ENCODE results near the gene TCF12.

Gene TCF12

DNA sequence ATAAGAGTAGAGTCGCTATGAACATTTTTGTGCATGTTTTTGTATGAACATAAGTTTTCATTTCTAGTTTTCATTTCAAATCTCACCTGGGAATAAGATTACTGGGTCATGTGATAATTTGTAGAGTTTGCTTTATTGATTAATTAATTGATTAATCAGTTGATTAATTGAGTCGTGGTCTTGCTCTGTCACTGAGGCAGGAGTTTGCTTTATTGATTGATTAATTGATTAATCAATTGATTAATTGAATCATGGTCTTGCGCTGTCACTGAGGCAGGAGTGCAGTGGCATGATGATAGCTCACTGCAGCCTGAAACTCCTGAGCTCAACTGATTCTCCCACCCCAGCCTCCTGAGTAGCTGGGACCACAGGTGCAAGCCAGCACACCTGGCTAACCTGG, 111.6 kb downstream of the TCF12 start:
- in situ Hi-C loops (cut with MboI; ENCODE audit: low pct_unique_long_range_greater_than_20kb, low sequenced_read_pairs): no loop called here
- no peak for DNase-seq

DNA sequence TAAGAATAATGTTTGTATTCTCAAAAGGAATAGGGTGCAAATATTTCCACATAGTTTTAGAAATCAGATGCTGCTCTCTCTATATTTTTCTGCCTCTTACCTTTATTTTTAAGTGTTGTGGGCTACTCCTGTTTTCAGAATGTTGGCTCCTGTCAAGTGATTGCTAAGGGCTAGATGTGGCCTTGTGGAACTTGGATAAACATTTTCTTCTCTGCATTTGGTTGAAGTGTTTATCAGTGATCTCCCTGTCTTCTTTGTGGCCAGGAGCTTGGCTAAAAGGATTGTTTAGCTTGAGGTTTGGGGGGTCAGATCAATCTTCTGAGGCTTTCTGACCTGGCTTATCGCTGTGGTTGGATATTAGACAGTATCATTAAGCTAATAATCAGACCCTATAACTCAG, 112.6 kb downstream of the TCF12 start:
- DNase-seq: no peak
- in situ Hi-C loops (cut with MboI; ENCODE audit: low pct_unique_long_range_greater_than_20kb, low sequenced_read_pairs): no loop called here

DNA sequence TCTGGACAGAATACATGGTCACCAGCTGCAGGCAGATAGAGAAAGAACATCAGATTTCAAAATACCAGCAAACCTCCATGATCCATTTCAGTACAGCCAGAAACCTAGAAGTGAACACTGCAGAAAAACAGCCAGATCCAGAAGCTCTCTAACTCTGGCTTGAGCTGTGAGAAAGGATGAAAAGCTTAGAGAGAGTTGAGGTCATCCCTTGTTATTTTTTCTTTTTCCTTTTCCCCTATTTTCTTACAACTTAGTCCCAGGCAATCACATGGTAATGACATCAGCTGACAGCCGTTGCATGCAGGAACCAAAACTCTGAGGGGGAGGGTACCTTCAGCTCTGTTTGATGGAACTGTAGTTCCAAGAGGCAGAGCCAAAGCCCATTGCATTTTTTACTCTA, 113.2 kb downstream of the TCF12 start:
- peak; percentile 37 for DNase-seq

DNA sequence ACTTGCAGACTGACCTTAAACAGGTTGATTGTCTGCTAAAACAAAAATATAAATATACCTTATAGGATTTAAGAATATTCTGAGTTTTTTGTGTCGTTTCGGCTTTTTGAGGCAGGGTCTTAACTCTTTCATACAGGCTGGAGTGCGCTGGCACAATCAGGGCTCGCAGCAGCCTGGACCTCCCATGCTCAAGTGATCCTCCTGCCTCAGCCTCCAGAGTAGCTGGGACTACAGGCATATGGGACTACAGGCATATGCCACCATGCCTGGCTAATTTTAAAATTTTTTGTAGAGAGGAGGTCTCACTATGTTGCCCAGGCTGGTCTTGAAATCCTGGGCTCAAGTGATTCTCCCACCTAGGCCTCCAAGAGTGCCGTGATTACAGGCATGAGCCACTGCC, 113.9 kb downstream of the TCF12 start:
- DNase-seq: no peak
- in situ Hi-C loops (cut with MboI; ENCODE audit: low pct_unique_long_range_greater_than_20kb, low sequenced_read_pairs): no loop called here

More for the DNA sequence above, 113.2 kb downstream of the TCF12 start:
- in situ Hi-C loops (cut with MboI; ENCODE audit: low pct_unique_long_range_greater_than_20kb, low sequenced_read_pairs): no loop called here

GRCh38 chr15:57033715-57034439, 115.4 kb downstream of the TCF12 start:
- in situ Hi-C loops (cut with MboI; ENCODE audit: low pct_unique_long_range_greater_than_20kb, low sequenced_read_pairs): no loop called here
- DNase-seq: no peak

DNA sequence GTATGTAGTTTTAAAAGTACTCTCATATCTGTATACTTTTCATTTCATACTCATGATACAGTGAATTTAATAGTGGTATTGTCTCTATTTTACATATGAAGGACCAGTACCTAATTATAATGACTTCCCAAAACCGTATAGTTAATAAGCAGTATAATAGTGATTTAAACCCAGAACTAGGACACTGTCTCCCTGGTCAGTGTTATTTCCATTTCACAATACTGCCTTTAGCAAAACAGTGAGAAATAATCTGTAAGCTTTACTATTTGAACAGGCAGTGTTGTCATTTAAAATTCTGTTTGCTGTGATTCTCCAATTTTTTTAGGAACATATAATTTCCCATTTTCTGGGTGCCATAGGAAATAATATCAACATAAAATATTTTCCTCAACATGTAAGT, 116.2 kb downstream of the TCF12 start:
- in situ Hi-C loops (cut with MboI; ENCODE audit: low pct_unique_long_range_greater_than_20kb, low sequenced_read_pairs): no loop called here
- no peak for DNase-seq

DNA sequence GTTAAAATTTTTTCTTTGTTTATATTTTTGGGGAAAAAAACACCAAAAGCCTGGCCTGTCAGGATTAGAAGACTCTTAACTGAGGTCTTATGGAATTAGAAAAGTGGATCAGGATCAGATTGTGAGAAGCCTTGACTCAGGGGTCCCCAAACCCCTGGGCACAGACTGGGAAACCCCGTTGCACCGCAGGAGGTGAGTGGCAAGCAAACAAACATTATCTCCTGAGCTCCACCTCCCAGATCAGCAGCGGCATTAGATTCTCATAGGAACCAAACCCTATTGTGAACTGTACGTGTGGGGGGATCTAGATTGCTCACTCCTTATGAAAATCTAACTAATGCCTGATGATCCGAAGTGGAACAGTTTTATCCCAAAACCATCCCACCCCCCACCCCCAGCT, 117.2 kb downstream of the TCF12 start:
- no peak for DNase-seq
- in situ Hi-C loops (cut with MboI; ENCODE audit: low pct_unique_long_range_greater_than_20kb, low sequenced_read_pairs): no loop called here

GRCh38 chr15:57036352-57036751, 117.9 kb downstream of the TCF12 start:
- in situ Hi-C loops (cut with MboI; ENCODE audit: low pct_unique_long_range_greater_than_20kb, low sequenced_read_pairs): no loop called here
- DNase-seq: no peak

DNA sequence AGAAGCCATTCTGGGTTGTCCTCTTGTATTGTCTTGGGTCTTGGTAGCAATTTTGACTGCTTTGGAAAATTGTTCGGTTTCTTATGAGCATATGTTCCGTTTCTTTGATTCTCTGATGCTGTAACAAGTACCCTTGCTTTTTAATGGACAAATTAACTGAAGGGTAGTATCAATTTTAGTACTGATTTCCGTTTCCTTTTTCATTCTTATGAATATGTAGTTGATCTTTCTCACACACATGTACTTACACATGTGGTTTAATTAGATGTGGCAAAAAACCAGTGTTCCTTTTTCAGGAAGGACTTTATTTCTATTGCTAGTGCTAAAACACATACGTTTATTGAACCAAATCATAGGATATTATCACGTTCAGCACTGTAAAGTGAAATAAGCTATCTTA, 119.1 kb downstream of the TCF12 start:
- in situ Hi-C loops (cut with MboI; ENCODE audit: low pct_unique_long_range_greater_than_20kb, low sequenced_read_pairs): no loop called here
- no peak for DNase-seq

- in situ Hi-C loops (cut with MboI; ENCODE audit: low pct_unique_long_range_greater_than_20kb, low sequenced_read_pairs): no loop called here
Observed at GRCh38 chr15:57038040-57038439, 119.6 kb downstream of the TCF12 start.

DNA sequence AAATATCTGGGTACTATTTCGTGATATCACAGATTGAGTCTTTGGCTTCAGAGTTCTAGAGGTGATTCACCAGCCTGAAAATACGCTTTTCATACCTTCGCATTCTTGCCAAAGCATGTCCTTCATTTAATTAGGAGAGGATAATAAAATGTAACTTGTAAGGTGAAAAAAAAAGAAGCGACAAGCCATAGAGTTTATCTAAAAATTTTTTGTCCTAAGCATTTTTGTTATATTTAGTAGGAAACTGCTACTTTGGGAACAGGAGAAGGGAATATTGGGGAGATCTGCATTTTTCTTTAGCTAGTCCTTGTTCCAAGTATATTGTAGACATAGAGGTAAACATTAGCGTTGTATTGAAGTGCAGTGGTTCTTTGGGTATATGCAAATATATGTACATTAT, 120.1 kb downstream of the TCF12 start:
- DNase-seq: no peak
- in situ Hi-C loops (cut with MboI; ENCODE audit: low pct_unique_long_range_greater_than_20kb, low sequenced_read_pairs): no loop called here

More at GRCh38 chr15:57038040-57038439, 119.6 kb downstream of the TCF12 start:
- DNase-seq: no peak

DNA sequence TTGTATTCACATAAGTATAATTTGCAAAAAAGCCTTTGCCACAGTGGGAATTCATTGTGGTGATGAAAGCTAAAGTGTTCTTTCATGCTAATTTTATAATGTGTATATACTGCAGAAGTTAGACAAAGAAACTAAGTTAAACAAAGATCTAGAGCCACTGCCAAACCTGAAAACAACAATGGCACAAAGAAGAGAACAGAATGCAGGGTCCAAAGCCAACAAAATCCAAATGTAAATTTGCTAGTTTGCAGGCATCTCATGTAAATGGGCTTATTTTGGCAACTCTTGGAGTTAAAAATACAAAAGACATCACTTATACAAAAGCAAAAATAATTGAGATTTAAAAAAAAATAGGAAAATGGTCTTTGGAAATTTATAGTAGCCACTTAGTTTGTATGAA, 123.0 kb downstream of the TCF12 start:
- in situ Hi-C loops (cut with MboI; ENCODE audit: low pct_unique_long_range_greater_than_20kb, low sequenced_read_pairs): no loop called here
- DNase-seq: no peak

DNA sequence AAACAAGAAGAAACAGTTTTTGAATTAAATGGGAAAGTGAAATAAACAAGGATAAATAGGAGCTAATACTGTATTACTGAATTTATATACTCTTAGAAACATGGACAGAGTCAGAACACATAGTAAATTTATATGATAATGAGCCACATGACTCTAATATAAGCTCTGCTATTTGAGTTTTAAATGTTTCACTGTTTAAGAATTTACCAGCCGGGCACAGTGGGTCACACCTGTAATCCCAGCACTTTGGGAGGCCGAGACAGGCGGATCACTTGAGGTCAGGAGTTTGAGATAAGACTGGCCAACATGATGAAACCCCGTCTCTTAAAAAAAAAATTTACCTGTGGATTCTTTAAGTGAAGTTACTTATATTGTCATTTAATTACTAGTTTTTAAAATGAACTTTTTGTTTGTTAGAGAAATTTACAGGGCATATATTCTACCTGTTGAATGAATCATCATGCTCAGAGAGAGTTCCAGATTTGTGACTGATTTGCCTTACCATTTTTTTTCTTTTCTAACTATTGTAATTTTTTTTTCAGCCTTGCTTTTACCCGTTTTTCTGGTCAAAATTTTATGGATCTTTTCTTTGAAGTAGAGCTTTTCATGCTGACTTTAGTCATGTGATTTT, 125.7 kb downstream of the TCF12 start:
- in situ Hi-C loops (cut with MboI; ENCODE audit: low pct_unique_long_range_greater_than_20kb, low sequenced_read_pairs): no loop called here

DNA sequence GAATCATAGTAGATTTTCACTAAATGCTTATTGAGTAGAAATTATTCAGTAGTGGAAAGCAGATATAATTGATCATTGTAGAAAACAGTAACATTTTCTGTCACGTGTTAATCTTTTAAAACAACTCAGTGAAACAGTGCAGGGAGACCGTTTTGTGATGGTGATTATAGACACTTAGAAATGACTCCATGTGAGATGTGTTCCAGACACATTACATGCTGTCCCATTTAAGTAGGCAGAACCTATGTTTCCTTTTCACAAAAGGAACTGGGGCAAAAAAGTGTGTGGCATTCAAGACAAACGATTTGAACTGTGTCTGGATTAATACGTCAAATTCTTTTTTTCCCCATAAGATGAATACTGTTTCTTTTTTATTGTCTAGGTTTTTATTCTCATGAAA, 126.5 kb downstream of the TCF12 start:
- no peak for DNase-seq
- in situ Hi-C loops (cut with MboI; ENCODE audit: low pct_unique_long_range_greater_than_20kb, low sequenced_read_pairs): no loop called here

More for the DNA sequence above, 125.7 kb downstream of the TCF12 start:
- no peak for DNase-seq

DNA sequence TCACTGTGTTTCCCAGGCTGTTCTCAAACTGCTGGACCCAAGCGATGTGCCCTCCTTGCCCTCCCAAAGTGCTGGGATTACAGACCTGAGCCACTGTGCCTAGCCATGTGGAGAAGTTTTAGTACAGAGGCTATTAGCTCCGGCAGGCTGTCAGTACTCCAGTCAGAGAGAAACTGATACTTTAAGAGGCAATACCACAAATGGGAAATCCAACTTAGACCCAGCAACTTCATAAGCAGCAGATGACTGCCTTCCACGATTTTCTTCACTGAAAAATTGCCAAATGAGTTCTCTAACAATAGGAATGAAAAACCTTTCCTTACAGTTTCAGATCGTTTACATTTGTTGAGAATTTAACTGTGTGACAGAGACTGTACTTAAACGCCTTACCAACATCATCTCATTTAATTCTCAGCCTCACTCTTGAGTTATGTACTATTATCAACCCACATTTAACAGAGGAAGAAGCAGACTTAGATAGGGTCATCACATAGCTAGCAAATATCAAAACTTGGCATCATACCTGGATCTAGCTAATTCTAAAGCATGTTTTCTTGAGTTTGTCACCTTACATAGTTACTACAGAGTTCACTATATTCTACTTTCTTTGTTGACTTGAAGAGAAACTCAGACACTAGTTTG, 127.4 kb downstream of the TCF12 start:
- in situ Hi-C loops (cut with MboI; ENCODE audit: low pct_unique_long_range_greater_than_20kb, low sequenced_read_pairs): no loop called here
- no peak for DNase-seq

GRCh38 chr15:57048930-57049549, 130.6 kb downstream of the TCF12 start:
- no peak for DNase-seq
- in situ Hi-C loops (cut with MboI; ENCODE audit: low pct_unique_long_range_greater_than_20kb, low sequenced_read_pairs): no loop called here

GRCh38 chr15:57053470-57053869, 135.0 kb downstream of the TCF12 start:
- in situ Hi-C loops (cut with MboI; ENCODE audit: low pct_unique_long_range_greater_than_20kb, low sequenced_read_pairs): no loop called here

GRCh38 chr15:57054204-57054750, 135.8 kb downstream of the TCF12 start:
- in situ Hi-C loops (cut with MboI; ENCODE audit: low pct_unique_long_range_greater_than_20kb, low sequenced_read_pairs): no loop called here
- no peak for DNase-seq

More at GRCh38 chr15:57053470-57053869, 135.0 kb downstream of the TCF12 start:
- no peak for DNase-seq

DNA sequence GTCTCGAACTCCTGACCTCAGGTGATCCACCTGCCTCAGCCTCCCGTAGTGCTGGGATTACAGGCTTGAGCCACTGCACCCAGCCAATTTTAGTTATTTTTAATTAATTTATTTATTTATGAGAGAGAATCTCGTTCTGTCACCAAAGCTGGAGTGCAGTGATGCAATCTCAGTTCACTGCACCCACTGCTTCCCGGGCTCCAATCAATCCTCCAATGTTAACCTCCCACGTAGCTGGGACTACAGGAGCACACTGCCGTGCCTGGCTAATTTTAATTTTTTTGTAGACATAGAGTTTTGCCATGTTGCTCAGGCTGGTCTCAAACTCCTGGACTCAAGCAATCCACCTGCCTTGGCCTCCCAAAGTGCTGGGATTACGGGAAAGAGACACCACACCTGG, 137.9 kb downstream of the TCF12 start:
- in situ Hi-C loops (cut with MboI; ENCODE audit: low pct_unique_long_range_greater_than_20kb, low sequenced_read_pairs): no loop called here
- DNase-seq: no peak
